CD14-positive monocyte (primary cell): ENCODE results near the gene HAUS7. TPM values are rescaled to one million over a fixed set of nuclear protein-coding genes. Genes with fewer than 3 reads are reported as not detected.

ENCODE experiments used
- DNase-seq, 3 donors: peaks; one replicate each; pipeline ENCODE4 v3.0.0-alpha.2; 2011 to 2022
- H2AFZ ChIP-seq: 2 replicates; pipeline ENCODE4 v1.6.0; 2012; ENCODE audit warnings: mild to moderate bottlenecking, low read depth, low read length, inconsistent platforms; ENCODE audit not compliant: insufficient read depth, poor library complexity, severe bottlenecking
- H3K27ac ChIP-seq, 2 donors: 1 replicate in 1 of 2; 2 replicates in 1 of 2; pipeline ENCODE4 v1.5.1; 2012 to 2013; ENCODE audit warnings: low read length in 2 of 2, control low read depth in 1 of 2, inconsistent platforms in 1 of 2, low read depth in 1 of 2, mild to moderate bottlenecking in 1 of 2
- H3K27me3 ChIP-seq, 2 donors: one replicate each; pipeline versions ENCODE4 v1.6.0 to v1.6.1; 2011 to 2013; ENCODE audit warnings: low read length in 2 of 2; ENCODE audit not compliant: control insufficient read depth in 2 of 2, insufficient read depth in 2 of 2
- H3K36me3 ChIP-seq, 2 donors: replicated peaks in 1 of 2; 1 replicate in 1 of 2; 2 replicates in 1 of 2; pipeline versions ENCODE4 v1.5.1 to v1.6.1; 2012 to 2013; ENCODE audit warnings: low read length in 2 of 2, control low read depth in 1 of 2, inconsistent platforms in 1 of 2, mild to moderate bottlenecking in 1 of 2; ENCODE audit not compliant: insufficient read depth in 2 of 2, control insufficient read depth in 1 of 2
- H3K4me1 ChIP-seq, 2 donors: 1 replicate in 1 of 2; 2 replicates in 1 of 2; pipeline versions ENCODE4 v1.5.1 to v1.6.1; 2012 to 2013; ENCODE audit warnings: low read length in 2 of 2, control low read depth in 1 of 2, inconsistent platforms in 1 of 2, mild to moderate bottlenecking in 1 of 2, moderate library complexity in 1 of 2; ENCODE audit not compliant: insufficient read depth in 2 of 2, control insufficient read depth in 1 of 2
- H3K4me2 ChIP-seq: replicated peaks from 2 replicates; pipeline ENCODE3; 2012; ENCODE audit warnings: low read length, moderate library complexity, mild to moderate bottlenecking; ENCODE audit not compliant: poor library complexity, severe bottlenecking; ENCODE audit errors: extremely low read depth
- H3K4me3 ChIP-seq, 3 experiments: fragments of 200-600 bp in 1 of 3; sonication (generic) in 1 of 3; replicated peaks in 1 of 3; 1 replicate in 2 of 3; 2 replicates in 1 of 3; pipeline ENCODE4 v1.5.1; 2011 to 2013; ENCODE audit warnings: low read length in 3 of 3, mild to moderate bottlenecking in 3 of 3, control low read depth in 2 of 3, low read depth in 2 of 3, inconsistent platforms in 1 of 3, moderate library complexity in 1 of 3
- H3K79me2 ChIP-seq: 2 replicates; pipeline ENCODE4 v1.6.0; 2012; ENCODE audit warnings: mild to moderate bottlenecking, control low read depth, inconsistent platforms, low read length, moderate library complexity; ENCODE audit not compliant: insufficient read depth
- H3K9ac ChIP-seq: 2 replicates; pipeline ENCODE4 v1.6.0; 2017; ENCODE audit warnings: low read length, mild to moderate bottlenecking; ENCODE audit not compliant: insufficient read depth, poor library complexity, severe bottlenecking
- H3K9me3 ChIP-seq, 2 donors: replicated peaks in 1 of 2; 1 replicate in 1 of 2; 2 replicates in 1 of 2; pipeline versions ENCODE4 v1.5.1 to v1.6.1; 2012 to 2013; ENCODE audit warnings: low read length in 2 of 2, control low read depth in 1 of 2; ENCODE audit not compliant: control insufficient read depth in 1 of 2, insufficient read depth in 1 of 2
- H4K20me1 ChIP-seq: 2 replicates; pipeline ENCODE4 v1.6.0; 2012; ENCODE audit warnings: mild to moderate bottlenecking, low read length, control low read depth, moderate library complexity; ENCODE audit not compliant: insufficient read depth
- H3K27ac Mint-ChIP-seq, 7 donors: one replicate each; pipeline ENCODE4 v1.8.0; 2020; ENCODE audit warnings: mild to moderate bottlenecking in 7 of 7, mixed read lengths in 7 of 7, moderate library complexity in 6 of 7, inconsistent platforms in 2 of 7
- H3K27me3 Mint-ChIP-seq, 3 donors: one replicate each; pipeline ENCODE4 v1.8.0; 2021 to 2022; ENCODE audit warnings: low read depth in 3 of 3, mild to moderate bottlenecking in 3 of 3, mixed read lengths in 3 of 3, moderate library complexity in 3 of 3, inconsistent platforms in 1 of 3
- H3K36me3 Mint-ChIP-seq, 2 donors: one replicate each; pipeline ENCODE4 v1.8.0; 2020; ENCODE audit warnings: mixed read lengths in 2 of 2, inconsistent platforms in 1 of 2, mild to moderate bottlenecking in 1 of 2
- H3K4me1 Mint-ChIP-seq: one replicate; pipeline ENCODE4 v1.8.0; 2020; ENCODE audit warnings: mild to moderate bottlenecking, mixed read lengths
- H3K4me3 Mint-ChIP-seq, 2 donors: one replicate each; pipeline ENCODE4 v1.8.0; 2020; ENCODE audit warnings: mild to moderate bottlenecking in 2 of 2, mixed read lengths in 2 of 2, moderate library complexity in 1 of 2
- H3K9me3 Mint-ChIP-seq, 7 donors: one replicate each; pipeline ENCODE4 v1.8.0; 2020 to 2022; ENCODE audit warnings: mixed read lengths in 7 of 7, mild to moderate bottlenecking in 6 of 7, moderate library complexity in 6 of 7, inconsistent platforms in 2 of 7
- CTCF ChIP-seq: fragments of 200-600 bp; IDR thresholded peaks from one replicate; pipeline ENCODE4 v1.8.0; 2022; ENCODE audit warnings: antibody characterized with exemption, mild to moderate bottlenecking
- WGBS: methylation state at CpG from one replicate; pipeline ENCODE4 v1.1.5; 2013; ENCODE audit warnings: missing lambda C conversion rate; ENCODE audit not compliant: insufficient coverage; 5-methylcytosine and 5-hydroxymethylcytosine counted together
- intact Hi-C, 2 donors: fragments of 100-400 bp; cut with micrococcal nuclease; formaldehyde crosslinking; loops; one replicate each; pipeline versions ENCODE4 v1.15.0 to v1.15.1; 2023
- polyA plus RNA-seq, 3 donors: library from polyadenylated mRNA; depleted of rRNA in 1 of 3; unstranded in 2 of 3; stranded (reverse) in 1 of 3; fragments of 300-500 nt in 2 of 3; fragments of >200 nt in 1 of 3; fragmentation: Illumina TruSeq in 2 of 3; gene quantifications; 1 replicate in 2 of 3; 2 replicates in 1 of 3; pipeline ENCODE4 v1.2.3, GENCODE V29; 2012 to 2021

HAUS7 gene
- polyA plus RNA-seq, 3 donors = 23.8 to 37.5 (median 26.7) TPM

DNA sequence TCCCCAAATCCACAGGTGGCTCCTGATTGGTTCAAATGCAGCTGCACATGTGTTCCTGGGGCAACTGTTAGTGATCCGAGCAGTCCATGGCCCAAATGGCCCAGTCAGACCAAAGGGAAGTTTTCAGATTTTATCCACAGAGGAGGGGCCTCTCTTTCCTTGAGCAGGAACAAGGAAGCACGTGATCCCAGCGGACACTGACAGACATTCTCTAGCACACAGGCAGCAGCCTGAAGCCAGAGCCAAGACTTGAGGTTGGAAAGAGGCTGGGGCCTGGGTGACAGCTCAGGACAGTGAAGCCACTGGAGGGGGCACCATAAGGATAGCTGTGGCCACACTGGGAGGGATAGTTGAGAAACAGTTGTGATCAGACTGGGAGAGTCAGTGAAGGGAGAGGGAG lies 62.6 kb downstream of the HAUS7 start:
- WGBS = 86% methylated on average over 1 of the region's 3 CpGs
- H3K27ac ChIP-seq = no peak overlapping the region
- no peaks in the 10 kb centered on the region for H3K36me3 Mint-ChIP-seq
- H3K79me2 ChIP-seq = no peaks in the 10 kb centered on the region
- H3K4me3 ChIP-seq = no peak overlapping the region
- H3K4me1 Mint-ChIP-seq = peaks cover 17% of the 10 kb centered on the region
- H3K4me1 ChIP-seq = peaks cover 12 to 13% of the 10 kb centered on the region in 2 donors
- H3K27ac Mint-ChIP-seq = no peak overlapping the region
- DNase-seq = no peak
- H3K4me2 ChIP-seq = no peak overlapping the region
- H3K9me3 ChIP-seq = no peaks in the 10 kb centered on the region
- no peak for TF ChIP-seq CTCF
- H4K20me1 ChIP-seq = no peaks in the 10 kb centered on the region
- no peaks in the 10 kb centered on the region for H3K36me3 ChIP-seq
- no peak overlapping the region for H3K9ac ChIP-seq
- H3K27me3 ChIP-seq = no peaks in the 10 kb centered on the region
- peaks cover 0 to 9% (median 8%) of the 10 kb centered on the region in 3 donors for H3K27me3 Mint-ChIP-seq
- H2AFZ ChIP-seq = no peak overlapping the region
- intact Hi-C loops = no loop called here
- peaks cover 0 to 1% (median 0%) of the 10 kb centered on the region in 7 donors for H3K9me3 Mint-ChIP-seq
- no peak overlapping the region for H3K4me3 Mint-ChIP-seq

DNA sequence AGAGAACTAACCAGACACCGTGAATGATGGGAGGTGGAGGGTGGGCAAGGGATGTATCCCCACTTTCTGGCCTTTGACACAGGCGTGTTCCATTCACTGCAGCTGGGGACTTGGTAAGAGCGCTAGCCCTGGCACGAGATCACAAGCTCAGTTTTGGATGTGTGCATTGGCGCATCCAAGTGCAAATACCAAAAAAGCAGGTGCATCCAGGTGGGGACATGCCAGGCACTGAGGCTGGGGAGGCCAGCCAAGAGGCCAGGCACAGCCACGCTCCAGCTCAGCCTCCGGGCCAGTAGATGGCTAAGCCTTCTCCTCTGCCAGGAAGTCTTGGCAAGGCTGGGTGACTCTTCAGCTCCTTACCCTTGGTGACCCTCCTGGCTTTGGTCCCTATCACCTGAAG lies 63.5 kb downstream of the HAUS7 start:
- Histone ChIP-seq H3K4me3 (no peak overlapping the region), H3K36me3 (no peaks in the 10 kb centered on the region), H3K27ac (no peak overlapping the region), H2AFZ (no peak overlapping the region), H3K4me2 (no peak overlapping the region), H3K9ac (no peak overlapping the region), H3K79me2 (no peaks in the 10 kb centered on the region), H3K4me1 (peaks cover 4% of the 10 kb centered on the region in 2 donors), H3K27me3 (no peaks in the 10 kb centered on the region), H3K9me3 (no peaks in the 10 kb centered on the region), H4K20me1 (no peaks in the 10 kb centered on the region)
- Mint-ChIP-seq H3K4me3 (peak overlapping the region in 1 of 2 donors; percentile 37), H3K27ac (peak overlapping the region in 1 of 7 donors; percentile 23), H3K27me3 (peaks cover 0 to 12% (median 2%) of the 10 kb centered on the region in 3 donors), H3K36me3 (no peaks in the 10 kb centered on the region), H3K4me1 (peaks cover 10% of the 10 kb centered on the region), H3K9me3 (peaks cover 0 to 1% (median 0%) of the 10 kb centered on the region in 7 donors)
- WGBS = 100% methylated on average over 5 of the region's 7 CpGs
- intact Hi-C loops = no loop called here
- TF ChIP-seq CTCF = no peak
- no peak for DNase-seq
